Measurements from ENCODE around the gene KLK6. TPM values are rescaled to one million over a fixed set of nuclear protein-coding genes. Genes with fewer than 3 reads are reported as not detected.

The KLK6 gene
- total RNA-seq, 1 donor from 2014 or later = 0.62 TPM

DNA sequence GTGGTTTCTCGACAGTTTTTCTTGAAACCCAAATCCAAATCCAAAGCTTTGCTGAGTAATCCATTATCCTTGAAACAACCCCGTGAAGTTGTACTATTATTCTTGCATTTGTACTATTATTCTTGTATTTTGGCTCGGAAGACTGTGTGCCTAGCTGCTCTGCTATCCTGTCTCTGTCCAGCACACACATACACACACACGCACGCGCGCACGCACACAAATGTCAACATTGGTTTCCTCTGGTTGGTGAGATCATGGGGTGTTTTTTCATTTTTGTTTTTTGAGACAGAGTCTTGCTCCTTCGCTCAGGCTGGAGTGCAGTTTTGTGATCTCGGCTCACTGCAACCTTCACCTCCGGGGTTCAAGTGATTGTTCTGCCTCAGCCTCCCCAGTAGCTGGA, 43.2 kb downstream of the KLK6 start:
- DNase-seq (ENCODE audit: low spot score, unreplicated experiment) = no peak
- no peak overlapping the region for H3K4me3 Mint-ChIP-seq (ENCODE audit: low read depth)
- no peak overlapping the region for H3K27ac Mint-ChIP-seq
- no peaks in the 10 kb centered on the region for H3K9me3 Mint-ChIP-seq (ENCODE audit: low read depth)
- H3K4me1 Mint-ChIP-seq (ENCODE audit: low read depth) = peaks cover 1% of the 10 kb centered on the region
- TF ChIP-seq CTCF (IDR thresholded peaks at IDR 0.05; ENCODE audit: unreplicated experiment) = no peak
- H3K36me3 Mint-ChIP-seq (ENCODE audit: insufficient read depth) = no peaks in the 10 kb centered on the region
- H3K27me3 Mint-ChIP-seq = peaks cover 63% of the 10 kb centered on the region

DNA sequence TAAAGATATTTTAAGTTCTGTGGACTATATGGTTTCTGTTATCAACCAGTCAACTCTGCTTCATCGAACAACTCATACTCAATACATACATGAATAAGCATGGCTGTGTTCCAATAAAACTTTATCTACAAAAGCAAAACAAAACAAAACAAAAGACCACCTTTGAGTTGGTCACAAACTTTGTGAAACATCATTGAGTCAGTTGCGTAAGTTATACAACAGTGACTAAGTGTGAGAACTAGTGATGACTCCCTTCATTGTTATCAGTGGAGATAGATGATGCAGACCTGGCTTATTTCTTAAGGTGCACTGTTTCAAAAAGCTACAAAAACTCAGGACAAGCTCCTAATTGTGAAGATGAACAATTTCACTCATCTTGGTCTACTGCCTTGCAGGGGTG, 43.7 kb downstream of the KLK6 start:
- Mint-ChIP-seq H3K27ac (no peak overlapping the region), H3K27me3 (peaks cover 60% of the 10 kb centered on the region), H3K4me1 (ENCODE audit: low read depth) (peaks cover 1% of the 10 kb centered on the region), H3K4me3 (ENCODE audit: low read depth) (no peak overlapping the region), H3K9me3 (ENCODE audit: low read depth) (no peaks in the 10 kb centered on the region), H3K36me3 (ENCODE audit: insufficient read depth) (no peaks in the 10 kb centered on the region)
- TF ChIP-seq CTCF (IDR thresholded peaks at IDR 0.05; ENCODE audit: unreplicated experiment) = no peak
- DNase-seq (ENCODE audit: low spot score, unreplicated experiment) = no peak

DNA sequence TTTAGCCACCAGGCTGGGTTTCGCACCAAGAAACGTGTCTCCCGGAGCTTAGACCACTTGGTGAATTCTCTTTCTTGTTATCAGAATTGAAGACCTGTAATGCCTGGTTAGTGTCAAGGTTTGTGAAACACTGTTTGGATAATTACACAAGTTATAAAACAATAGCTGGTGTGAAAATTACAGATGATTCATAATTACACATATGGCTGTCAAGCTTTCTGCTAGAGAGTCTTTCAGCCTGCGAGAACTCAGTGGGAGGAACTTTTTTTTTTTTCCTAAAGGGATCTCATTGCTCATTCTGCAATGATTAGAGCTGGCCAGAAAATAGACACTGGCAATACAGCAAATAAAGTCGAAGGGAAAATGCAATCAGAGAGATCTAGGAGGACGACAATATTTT, 44.8 kb downstream of the KLK6 start:
- Mint-ChIP-seq H3K27ac (no peak overlapping the region), H3K4me3 (ENCODE audit: low read depth) (no peak overlapping the region), H3K9me3 (ENCODE audit: low read depth) (no peaks in the 10 kb centered on the region), H3K27me3 (peaks cover 64% of the 10 kb centered on the region), H3K36me3 (ENCODE audit: insufficient read depth) (no peaks in the 10 kb centered on the region), H3K4me1 (ENCODE audit: low read depth) (peaks cover 1% of the 10 kb centered on the region)
- TF ChIP-seq CTCF (IDR thresholded peaks at IDR 0.05; ENCODE audit: unreplicated experiment) = no peak
- DNase-seq (ENCODE audit: low spot score, unreplicated experiment) = no peak

GRCh38 chr19:50922317-50922853, 47.0 kb downstream of the KLK6 start:
- TF ChIP-seq CTCF (IDR thresholded peaks at IDR 0.05; ENCODE audit: unreplicated experiment) = peak; percentile 94
- H3K4me1 Mint-ChIP-seq (ENCODE audit: low read depth) = peaks cover 1% of the 10 kb centered on the region
- H3K9me3 Mint-ChIP-seq (ENCODE audit: low read depth) = no peaks in the 10 kb centered on the region
- peak; percentile 78 for DNase-seq (ENCODE audit: low spot score, unreplicated experiment)
- no peaks in the 10 kb centered on the region for H3K36me3 Mint-ChIP-seq (ENCODE audit: insufficient read depth)
- H3K4me3 Mint-ChIP-seq (ENCODE audit: low read depth) = no peak overlapping the region
- peaks cover 68% of the 10 kb centered on the region for H3K27me3 Mint-ChIP-seq
- H3K27ac Mint-ChIP-seq = no peak overlapping the region

GRCh38 chr19:50921426-50922316, 47.7 kb downstream of the KLK6 start:
- H3K9me3 Mint-ChIP-seq (ENCODE audit: low read depth) = no peaks in the 10 kb centered on the region
- no peaks in the 10 kb centered on the region for H3K36me3 Mint-ChIP-seq (ENCODE audit: insufficient read depth)
- peaks cover 70% of the 10 kb centered on the region for H3K27me3 Mint-ChIP-seq
- no peak for DNase-seq (ENCODE audit: low spot score, unreplicated experiment)
- H3K27ac Mint-ChIP-seq = no peak overlapping the region
- peaks cover 1% of the 10 kb centered on the region for H3K4me1 Mint-ChIP-seq (ENCODE audit: low read depth)
- H3K4me3 Mint-ChIP-seq (ENCODE audit: low read depth) = no peak overlapping the region
- TF ChIP-seq CTCF (IDR thresholded peaks at IDR 0.05; ENCODE audit: unreplicated experiment) = no peak
